ENCODE results near the gene VAMP2. TPM values are rescaled to one million over a fixed set of nuclear protein-coding genes. Genes with fewer than 3 reads are reported as not detected.

Gene VAMP2
- polyA plus RNA-seq, 1 donor: 95.0 TPM

GRCh38 chr17:8189711-8190477 lies 27.1 kb upstream of the VAMP2 start, which contains the start of gene BORCS6:
TSS of gene BORCS6 (minus strand) at chr17:8190180. CDS start at chr17:8190140, 40 bp downstream.
- Histone ChIP-seq H3K36me3 (ENCODE audit: control insufficient read depth, insufficient read depth, low read length) (no peaks in the 10 kb centered on the region), H3K4me1 (ENCODE audit: control insufficient read depth, insufficient read depth, low read length) (peaks cover 31% of the 10 kb centered on the region), H3K4me3 (ENCODE audit: low read length) (peak within 1 kb of the TSS; percentile 82), H3K27me3 (ENCODE audit: control insufficient read depth, insufficient read depth, low read length) (no peaks in the 10 kb centered on the region), H3K27ac (ENCODE audit: low read length) (peak within 1 kb of the TSS; percentile 97), H3K9me3 (ENCODE audit: control insufficient read depth, low read depth, low read length) (no peaks in the 10 kb centered on the region)
- no CpG with 5 or more reads among the region's 70 CpGs for WGBS (ENCODE audit: insufficient coverage, low lambda C conversion rate)
- peak; percentile 99 for DNase-seq

- H3K4me1 ChIP-seq (ENCODE audit: control insufficient read depth, insufficient read depth, low read length): peaks cover 31% of the 10 kb centered on the region
- DNase-seq: no peak
Observed at GRCh38 chr17:8189041-8189710, 26.4 kb upstream of the VAMP2 start.

GRCh38 chr17:8188263-8188839 lies 25.6 kb upstream of the VAMP2 start:
- Histone ChIP-seq H3K27me3 (ENCODE audit: control insufficient read depth, insufficient read depth, low read length) (no peaks in the 10 kb centered on the region), H3K4me3 (ENCODE audit: low read length) (peak overlapping the region; percentile 82), H3K4me1 (ENCODE audit: control insufficient read depth, insufficient read depth, low read length) (peaks cover 31% of the 10 kb centered on the region), H3K9me3 (ENCODE audit: control insufficient read depth, low read depth, low read length) (no peaks in the 10 kb centered on the region), H3K36me3 (ENCODE audit: control insufficient read depth, insufficient read depth, low read length) (no peaks in the 10 kb centered on the region), H3K27ac (ENCODE audit: low read length) (peak overlapping the region; percentile 97)
- no peak for DNase-seq
- WGBS (ENCODE audit: insufficient coverage, low lambda C conversion rate): no CpG with 5 or more reads among the region's 12 CpGs

More at GRCh38 chr17:8189041-8189710, 26.4 kb upstream of the VAMP2 start:
- peak overlapping the region; percentile 82 for H3K4me3 ChIP-seq (ENCODE audit: low read length)
- peak overlapping the region; percentile 97 for H3K27ac ChIP-seq (ENCODE audit: low read length)
- H3K9me3 ChIP-seq (ENCODE audit: control insufficient read depth, low read depth, low read length): no peaks in the 10 kb centered on the region
- H3K27me3 ChIP-seq (ENCODE audit: control insufficient read depth, insufficient read depth, low read length): no peaks in the 10 kb centered on the region
- no CpG with 5 or more reads among the region's 67 CpGs for WGBS (ENCODE audit: insufficient coverage, low lambda C conversion rate)
- no peaks in the 10 kb centered on the region for H3K36me3 ChIP-seq (ENCODE audit: control insufficient read depth, insufficient read depth, low read length)

GRCh38 chr17:8187517-8188262 lies 24.9 kb upstream of the VAMP2 start:
- DNase-seq: peak; percentile 93 to 97
- Histone ChIP-seq H3K27ac (ENCODE audit: low read length) (peak overlapping the region; percentile 97), H3K27me3 (ENCODE audit: control insufficient read depth, insufficient read depth, low read length) (no peaks in the 10 kb centered on the region), H3K36me3 (ENCODE audit: control insufficient read depth, insufficient read depth, low read length) (no peaks in the 10 kb centered on the region), H3K9me3 (ENCODE audit: control insufficient read depth, low read depth, low read length) (no peaks in the 10 kb centered on the region), H3K4me3 (ENCODE audit: low read length) (peak overlapping the region; percentile 82), H3K4me1 (ENCODE audit: control insufficient read depth, insufficient read depth, low read length) (peaks cover 30% of the 10 kb centered on the region)
- 7% methylated on average over 3 of the region's 25 CpGs for WGBS (ENCODE audit: insufficient coverage, low lambda C conversion rate)

- no peaks in the 10 kb centered on the region for H3K36me3 ChIP-seq (ENCODE audit: control insufficient read depth, insufficient read depth, low read length)
- peak overlapping the region; percentile 97 for H3K27ac ChIP-seq (ENCODE audit: low read length)
- no peaks in the 10 kb centered on the region for H3K9me3 ChIP-seq (ENCODE audit: control insufficient read depth, low read depth, low read length)
- 0% methylated on average over 2 of the region's 32 CpGs for WGBS (ENCODE audit: insufficient coverage, low lambda C conversion rate)
- H3K27me3 ChIP-seq (ENCODE audit: control insufficient read depth, insufficient read depth, low read length): no peaks in the 10 kb centered on the region
- peak; percentile 92 to 95 for DNase-seq
- peaks cover 27% of the 10 kb centered on the region for H3K4me1 ChIP-seq (ENCODE audit: control insufficient read depth, insufficient read depth, low read length)
- peak overlapping the region; percentile 82 for H3K4me3 ChIP-seq (ENCODE audit: low read length)
Observed at GRCh38 chr17:8186787-8187516, 24.2 kb upstream of the VAMP2 start.

- H3K27ac ChIP-seq (ENCODE audit: low read length): peak overlapping the region; percentile 97
- H3K27me3 ChIP-seq (ENCODE audit: control insufficient read depth, insufficient read depth, low read length): no peaks in the 10 kb centered on the region
- WGBS (ENCODE audit: insufficient coverage, low lambda C conversion rate): no CpG with 5 or more reads among the region's 23 CpGs
- H3K36me3 ChIP-seq (ENCODE audit: control insufficient read depth, insufficient read depth, low read length): no peaks in the 10 kb centered on the region
- DNase-seq: no peak
- no peaks in the 10 kb centered on the region for H3K9me3 ChIP-seq (ENCODE audit: control insufficient read depth, low read depth, low read length)
- peak overlapping the region; percentile 82 for H3K4me3 ChIP-seq (ENCODE audit: low read length)
- peaks cover 23% of the 10 kb centered on the region for H3K4me1 ChIP-seq (ENCODE audit: control insufficient read depth, insufficient read depth, low read length)
Observed at GRCh38 chr17:8186446-8186786, 23.7 kb upstream of the VAMP2 start.

GRCh38 chr17:8185582-8186445 lies 23.1 kb upstream of the VAMP2 start:
- Histone ChIP-seq H3K9me3 (ENCODE audit: control insufficient read depth, low read depth, low read length) (no peaks in the 10 kb centered on the region), H3K4me3 (ENCODE audit: low read length) (peak overlapping the region; percentile 82), H3K36me3 (ENCODE audit: control insufficient read depth, insufficient read depth, low read length) (no peaks in the 10 kb centered on the region), H3K27ac (ENCODE audit: low read length) (peak overlapping the region; percentile 97), H3K27me3 (ENCODE audit: control insufficient read depth, insufficient read depth, low read length) (no peaks in the 10 kb centered on the region), H3K4me1 (ENCODE audit: control insufficient read depth, insufficient read depth, low read length) (peaks cover 21% of the 10 kb centered on the region)
- WGBS (ENCODE audit: insufficient coverage, low lambda C conversion rate): no CpG with 5 or more reads among the region's 44 CpGs
- peak; percentile 75 to 78 for DNase-seq

- peak in 1 of 2 donors; percentile 47 for DNase-seq
- no peaks in the 10 kb centered on the region for H3K36me3 ChIP-seq (ENCODE audit: control insufficient read depth, insufficient read depth, low read length)
- H3K9me3 ChIP-seq (ENCODE audit: control insufficient read depth, low read depth, low read length): no peaks in the 10 kb centered on the region
- H3K27me3 ChIP-seq (ENCODE audit: control insufficient read depth, insufficient read depth, low read length): no peaks in the 10 kb centered on the region
- H3K27ac ChIP-seq (ENCODE audit: low read length): peak overlapping the region; percentile 73
- H3K4me1 ChIP-seq (ENCODE audit: control insufficient read depth, insufficient read depth, low read length): peaks cover 26% of the 10 kb centered on the region
- peak overlapping the region; percentile 80 for H3K4me3 ChIP-seq (ENCODE audit: low read length)
- WGBS (ENCODE audit: insufficient coverage, low lambda C conversion rate): no CpG with 5 or more reads among the region's 19 CpGs
Observed at GRCh38 chr17:8176998-8177731, 14.4 kb upstream of the VAMP2 start.

All from large intestine (tissue), 3 donors.